CMK (cell line): Measurements from ENCODE around the gene SPTBN1.
"Not testable (repeated sequence)": the region's sequence is repeated elsewhere in the genome, so short reads cannot be mapped to it uniquely, and the experiment has no call there.

ENCODE experiments used
- DNase-seq: peaks from one replicate; pipeline ENCODE4 v3.0.0-alpha.2; 2010; ENCODE audit warnings: low read depth

Gene SPTBN1

GRCh38 chr2:54470266-54470938 lies 14.3 kb downstream of the SPTBN1 start:
- DNase-seq = no peak

DNA sequence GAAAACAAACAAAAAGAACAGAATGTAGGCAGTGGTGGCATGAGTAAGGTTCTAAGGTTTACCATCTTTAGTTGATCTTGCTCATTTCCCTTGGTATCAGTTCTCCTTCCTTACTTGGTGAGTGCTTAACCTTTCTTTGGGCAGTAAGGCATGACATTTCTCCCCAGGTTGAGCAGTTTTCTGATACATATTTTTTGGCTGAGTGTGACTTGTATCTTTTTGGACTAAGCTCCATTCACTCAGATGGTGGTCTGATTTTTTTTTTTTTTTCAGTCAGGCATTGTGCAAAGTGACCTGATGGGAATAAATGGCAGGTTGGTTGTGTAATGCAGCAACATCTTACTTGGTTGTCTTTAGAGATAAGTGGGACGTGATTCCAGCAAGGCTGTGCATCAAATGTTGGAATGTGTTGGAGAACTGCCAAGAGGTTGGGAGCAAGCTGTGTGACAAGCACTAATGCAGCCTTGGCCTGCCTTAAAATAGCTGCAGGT lies 15.1 kb downstream of the SPTBN1 start:
- DNase-seq = no peak

DNA sequence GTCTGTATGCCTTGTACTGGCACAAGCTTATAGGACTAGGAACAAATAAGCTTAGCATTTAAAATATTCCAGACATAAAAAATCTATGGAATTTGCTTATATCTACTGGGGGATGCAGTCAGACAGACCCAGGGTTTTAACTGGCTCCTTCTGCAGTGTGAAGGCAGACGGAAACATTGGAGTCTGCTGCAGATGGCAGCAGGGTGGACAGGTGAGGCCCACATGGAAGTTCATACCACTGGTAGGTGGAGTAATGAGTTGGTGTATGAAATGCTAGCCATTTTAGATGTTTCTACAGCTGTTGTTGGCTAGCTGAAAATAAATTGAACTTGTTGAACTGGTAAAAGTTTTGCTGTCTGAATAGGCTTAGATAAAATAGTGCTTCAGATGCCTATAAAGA lies 17.7 kb downstream of the SPTBN1 start:
- no peak for DNase-seq

DNA sequence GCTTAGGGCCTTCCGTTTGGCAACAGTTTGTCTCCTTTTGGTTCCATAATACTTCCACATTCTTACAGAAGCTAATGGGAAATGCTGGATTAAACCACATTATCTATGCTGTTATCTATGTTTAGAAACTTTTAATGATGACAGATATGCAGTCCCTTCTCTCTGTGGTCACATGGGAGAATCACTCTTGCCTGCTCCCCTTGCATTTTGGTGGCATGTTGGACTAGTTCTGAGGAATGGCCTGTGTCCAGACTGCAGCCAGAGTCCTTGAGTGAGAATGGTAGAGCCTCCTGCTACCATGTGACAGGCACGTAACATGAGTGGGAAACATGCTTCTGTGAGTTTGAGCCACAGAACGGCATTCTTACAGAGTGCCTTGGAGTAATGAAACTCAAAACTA lies 19.2 kb downstream of the SPTBN1 start:
- DNase-seq = no peak

DNA sequence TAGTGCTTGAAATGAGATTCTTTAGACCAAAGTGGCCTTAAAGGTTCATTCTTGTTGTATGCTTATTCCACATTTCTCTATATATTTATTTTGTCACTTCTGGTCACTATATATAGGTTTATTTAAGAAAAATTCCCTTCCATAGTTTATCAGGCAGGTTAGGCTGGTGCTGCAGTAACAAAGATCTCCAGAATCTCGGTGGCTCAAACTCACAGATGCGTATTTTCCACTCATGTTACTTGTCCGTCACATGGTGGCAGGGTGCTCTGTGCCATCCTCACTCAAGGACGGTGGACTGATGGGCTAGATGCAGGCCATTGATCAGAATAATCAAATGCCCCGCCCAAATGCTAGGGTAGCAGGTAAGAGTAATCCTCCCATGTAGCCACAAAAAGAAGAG lies 19.8 kb downstream of the SPTBN1 start:
- no peak for DNase-seq

DNA sequence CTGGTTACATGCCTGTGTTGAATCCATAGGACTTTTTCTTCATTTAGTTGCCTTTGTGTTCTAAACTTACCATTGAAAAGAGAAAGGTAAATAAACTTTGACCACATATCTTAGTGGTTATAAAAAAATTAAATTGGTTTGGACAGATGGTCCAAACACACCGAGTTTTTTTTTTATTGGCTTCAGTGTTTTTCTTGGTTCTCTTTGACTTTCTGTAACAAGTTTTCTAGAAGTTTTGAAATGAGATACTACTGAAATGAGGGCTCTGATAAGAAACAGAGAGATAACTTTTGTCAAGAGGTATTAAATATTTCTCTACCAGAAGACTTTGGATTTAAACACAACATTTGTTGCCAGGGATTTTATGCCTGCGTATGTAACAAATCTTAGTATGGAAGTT lies 20.7 kb downstream of the SPTBN1 start:
- DNase-seq = no peak

- no peak for DNase-seq
These were observed 21.8 kb downstream of the SPTBN1 start for GRCh38 chr2:54477896-54478295.

DNA sequence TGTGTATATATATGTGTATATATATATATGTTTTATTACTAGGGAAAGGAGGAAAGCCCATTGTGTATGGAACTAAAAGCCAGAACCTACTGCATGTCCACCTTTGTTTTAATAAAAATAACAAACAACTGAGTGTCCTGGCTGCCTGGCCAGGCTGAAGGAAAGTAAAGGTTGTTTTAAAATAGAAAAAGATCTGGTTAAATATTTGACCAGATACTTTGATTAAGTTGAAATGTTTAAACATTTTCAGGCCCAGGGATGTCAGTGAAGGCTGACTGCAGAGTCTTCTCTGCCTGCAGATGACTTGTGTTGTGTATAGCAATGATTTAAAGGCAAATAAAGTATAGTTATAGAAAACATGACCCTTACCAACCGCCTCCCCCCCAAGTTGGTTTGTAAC lies 22.8 kb downstream of the SPTBN1 start:
- DNase-seq = no peak

DNA sequence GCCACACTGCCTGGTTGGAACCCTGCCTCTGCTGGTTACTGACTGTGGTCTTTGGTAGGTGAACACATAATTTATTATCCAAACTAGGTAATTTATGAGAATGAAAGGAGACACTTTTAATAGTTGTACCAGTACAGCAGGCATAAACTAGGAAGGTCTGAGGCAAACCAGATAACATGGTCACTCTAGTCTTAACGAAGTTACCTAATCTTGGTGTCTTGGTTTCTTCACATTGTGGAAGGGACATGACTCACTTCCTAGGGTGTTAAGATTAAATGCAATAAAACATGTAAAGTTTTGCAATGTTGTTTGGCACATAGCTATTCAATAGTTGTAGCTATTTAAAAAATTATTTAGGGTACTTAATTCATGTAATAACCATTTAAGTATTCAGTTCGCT lies 23.3 kb downstream of the SPTBN1 start:
- no peak for DNase-seq

GRCh38 chr2:54480025-54480424 lies 23.9 kb downstream of the SPTBN1 start:
- DNase-seq = no peak

DNA sequence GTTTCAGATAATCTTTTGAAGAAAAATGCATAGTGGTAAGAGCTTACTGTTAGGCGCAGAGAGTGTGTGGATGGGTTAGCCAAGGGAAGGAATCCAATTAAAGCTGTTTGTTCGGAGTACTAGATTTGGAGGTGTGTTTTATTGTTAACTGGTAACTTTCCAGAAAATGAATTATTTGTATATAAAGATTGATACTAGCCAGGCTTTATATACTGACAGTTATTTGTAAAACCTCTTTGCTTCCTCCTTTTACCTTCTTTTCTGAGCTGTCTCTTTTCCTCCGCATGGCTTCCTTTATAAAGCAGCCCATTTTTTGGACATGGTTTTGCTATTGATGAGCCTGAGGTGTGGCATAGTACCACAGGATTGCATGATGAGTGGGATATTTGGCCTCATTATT lies 25.6 kb downstream of the SPTBN1 start:
- no peak for DNase-seq

DNA sequence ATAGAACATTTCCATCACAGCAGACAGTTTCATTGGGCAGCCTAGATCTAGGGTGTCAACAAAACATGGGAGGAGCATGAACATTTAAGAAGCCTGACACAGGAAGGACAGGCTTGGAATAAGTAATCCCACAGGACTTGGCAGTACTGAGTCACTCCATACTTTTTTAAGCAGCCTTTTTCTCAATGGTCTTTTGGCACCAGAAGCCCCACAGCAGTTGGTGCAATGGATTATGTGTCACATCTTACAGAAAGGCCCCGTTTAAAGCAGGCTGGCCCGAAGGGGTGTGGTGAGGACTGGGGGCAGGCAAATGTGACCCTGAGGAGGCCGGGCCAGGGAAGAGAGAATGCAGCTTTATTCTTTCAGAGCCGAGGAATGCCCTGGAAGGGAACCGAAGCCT lies 26.6 kb downstream of the SPTBN1 start:
- no peak for DNase-seq

DNA sequence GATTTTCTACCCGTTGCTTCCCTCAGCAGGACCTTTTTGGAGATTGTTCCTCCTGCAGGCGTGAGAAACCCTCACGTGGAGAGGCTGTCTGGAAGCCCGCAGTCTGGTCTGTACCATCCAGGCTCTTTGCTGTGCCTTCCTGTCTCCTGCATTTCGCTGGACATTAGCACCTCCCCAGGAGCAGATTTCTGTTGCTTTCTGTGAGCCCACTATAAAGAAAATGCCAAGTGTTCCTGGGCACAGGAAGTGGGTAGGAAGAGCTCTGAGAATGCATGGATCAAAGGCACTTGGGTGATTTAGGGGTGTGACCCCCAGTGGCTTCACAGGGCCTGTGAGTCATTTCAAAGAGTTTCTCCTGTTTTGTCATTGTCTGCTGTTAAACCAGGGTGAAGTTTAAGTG lies 27.3 kb downstream of the SPTBN1 start:
- no peak for DNase-seq

- DNase-seq = not testable (repeated sequence)
These were observed 29.6 kb downstream of the SPTBN1 start for GRCh38 chr2:54485756-54486155.

- DNase-seq = no peak
These were observed 30.6 kb downstream of the SPTBN1 start for GRCh38 chr2:54486766-54487165.

DNA sequence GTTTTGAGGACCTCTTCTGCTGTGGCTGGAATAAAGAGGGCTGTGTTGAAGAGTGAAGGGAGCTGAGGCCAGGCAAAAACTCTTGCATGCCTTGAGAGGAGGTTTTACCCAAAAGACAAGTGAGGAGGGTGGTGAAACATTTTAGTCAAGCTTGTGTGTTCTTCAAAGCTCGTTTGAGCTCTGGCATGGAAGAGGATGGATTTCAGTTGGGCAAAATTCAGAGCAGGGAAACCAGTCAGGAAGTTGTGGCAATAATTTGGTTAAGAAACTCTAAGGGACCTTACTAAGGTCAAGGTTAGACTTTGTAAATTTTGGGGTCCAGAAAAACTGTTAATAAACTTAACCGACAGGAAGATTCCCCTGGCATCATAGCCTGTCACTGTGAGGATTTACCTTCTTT lies 34.7 kb downstream of the SPTBN1 start:
- DNase-seq = no peak

DNA sequence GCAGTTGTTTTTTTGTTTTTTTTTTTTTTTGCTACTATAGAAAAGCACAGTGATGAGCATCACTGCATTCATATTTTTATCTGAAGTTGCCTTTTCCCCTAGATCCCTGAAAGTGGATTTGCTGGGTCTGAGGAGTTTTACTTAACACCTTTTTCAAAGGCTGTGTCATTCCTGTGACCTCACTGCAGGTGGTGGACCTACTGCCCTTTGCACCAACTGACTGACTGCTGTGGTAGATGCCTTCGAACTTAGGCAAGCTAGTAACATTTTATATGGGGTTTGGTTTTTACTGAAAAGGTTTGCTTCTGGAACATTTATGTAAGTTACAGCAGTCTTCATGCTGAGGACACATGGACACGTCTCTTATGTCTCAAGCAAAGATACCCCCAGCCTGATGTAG lies 36.2 kb downstream of the SPTBN1 start:
- DNase-seq = no peak

GRCh38 chr2:54494087-54494486 lies 38.0 kb downstream of the SPTBN1 start:
- DNase-seq = no peak

- no peak for DNase-seq
These were observed 40.8 kb downstream of the SPTBN1 start for GRCh38 chr2:54496920-54497319.

DNA sequence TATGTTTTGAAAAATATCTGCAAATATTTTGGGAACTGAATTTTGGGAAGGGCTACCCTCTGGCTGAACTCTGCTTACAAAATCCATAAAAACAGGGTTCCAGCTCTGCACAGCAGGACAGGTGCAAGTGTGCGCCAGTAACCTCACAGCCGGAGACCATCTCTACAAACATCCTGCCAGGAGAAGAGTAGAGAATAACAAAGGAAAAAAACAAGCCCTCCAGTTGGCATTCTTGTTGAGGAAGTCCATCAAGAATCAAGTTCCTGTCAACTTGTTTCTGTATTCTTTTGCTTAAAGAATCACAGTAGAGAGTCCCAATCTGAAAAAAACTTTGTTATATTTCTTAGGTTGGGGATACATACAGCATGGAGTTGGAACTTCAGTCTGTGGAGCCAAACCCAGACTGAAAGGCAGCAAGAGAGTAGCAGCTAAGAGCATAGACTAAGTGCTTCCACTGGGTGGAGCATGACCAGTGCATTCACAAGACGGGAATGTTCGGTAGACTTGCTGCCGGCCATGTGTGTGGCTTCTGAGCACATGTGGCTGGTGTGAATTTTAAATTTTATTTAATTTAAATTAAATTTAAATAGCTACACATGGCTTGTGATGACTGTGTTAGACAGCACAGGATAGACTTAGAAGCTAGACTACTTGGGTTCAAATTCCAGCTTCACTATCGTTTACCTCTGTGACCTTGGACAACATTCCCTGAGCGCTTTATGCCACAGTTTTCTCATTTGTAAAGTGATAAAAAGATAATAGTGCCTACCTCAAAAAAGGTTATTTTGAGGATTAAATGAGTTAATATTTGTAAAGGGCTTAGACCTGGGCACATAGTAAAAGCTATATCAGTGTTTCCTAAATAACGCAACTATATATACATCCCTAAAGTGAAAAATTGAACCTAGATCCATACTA lies 41.9 kb downstream of the SPTBN1 start:
- DNase-seq = no peak

DNA sequence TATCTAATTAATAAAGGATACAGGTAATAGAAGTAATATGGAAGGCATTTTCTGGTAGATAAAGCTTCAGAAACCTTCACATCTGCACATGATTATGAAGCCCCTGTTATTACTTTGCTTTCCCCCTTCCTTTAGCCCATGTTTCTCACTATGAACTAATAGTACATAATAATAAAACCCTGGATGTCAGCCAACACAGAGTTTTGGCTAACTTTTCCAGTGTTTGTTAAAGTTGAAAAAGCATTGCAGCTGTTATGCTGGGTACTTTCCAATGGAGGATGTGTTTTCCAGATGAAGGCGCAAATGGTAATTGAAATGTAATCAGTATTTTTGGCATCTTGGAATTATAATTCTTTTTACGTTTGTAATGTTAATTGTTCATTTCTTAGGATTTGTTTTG lies 43.5 kb downstream of the SPTBN1 start:
- no peak for DNase-seq

- DNase-seq = no peak
These were observed 44.5 kb downstream of the SPTBN1 start for GRCh38 chr2:54500404-54501205.

DNA sequence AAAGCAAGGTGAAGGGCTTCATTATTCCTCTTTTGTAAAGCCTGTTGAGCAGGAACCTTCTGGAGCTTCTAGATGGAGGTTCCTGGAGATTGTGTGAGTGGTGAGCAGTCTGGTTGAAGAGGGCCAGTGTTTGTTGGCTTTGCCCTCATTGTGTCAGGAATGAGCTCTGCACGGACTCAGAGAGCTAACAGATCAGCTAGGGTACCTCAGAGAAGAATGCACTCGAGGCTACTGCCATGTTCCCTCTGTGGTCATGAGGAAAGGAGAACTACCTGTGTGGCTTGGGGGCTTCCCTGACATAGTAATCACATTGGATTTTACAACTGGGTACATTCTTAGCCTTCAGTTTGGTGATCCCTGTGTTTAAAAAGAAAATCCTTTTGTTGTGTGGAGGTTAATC lies 46.6 kb downstream of the SPTBN1 start:
- DNase-seq = no peak
